Naive thymus-derived CD8-positive, alpha-beta T cell (primary cell): ENCODE data around the gene NFASC. TPM values are rescaled to one million over a fixed set of nuclear protein-coding genes. Genes with fewer than 3 reads are reported as not detected.

Experiments
- ATAC-seq, 2 donors: fragments of 150-1000 bp; cut with Tn5 transposase in 1 of 2; sonication (Bioruptor Pico), chemical (Tn5 transposase) in 1 of 2; 1 replicate in 1 of 2; 2 replicates in 1 of 2; pipeline ENCODE4 v1.10.0; 2021; ENCODE audit warnings: mild to moderate bottlenecking in 2 of 2, moderate library complexity in 2 of 2
- POLR2A ChIA-PET: fragments of 350-600 bp; sonication (Branson Sonifier 250); formaldehyde crosslinking; loops from one replicate; lab custom pipeline; 2021; ENCODE audit warnings: antibody characterized with exemption; lab: Charles Lee
- DNase-seq, 10 donors: peaks; one replicate each; pipeline versions ENCODE4 v3.0.0 to v3.0.0-alpha.2; 2020 to 2022
- H3K27ac Mint-ChIP-seq, 10 donors: one replicate each; pipeline ENCODE4 v1.8.0; 2020 to 2022; ENCODE audit warnings: mild to moderate bottlenecking in 10 of 10, mixed read lengths in 10 of 10, moderate library complexity in 4 of 10, inconsistent platforms in 1 of 10
- H3K27me3 Mint-ChIP-seq, 5 donors: one replicate each; pipeline ENCODE4 v1.8.0; 2021 to 2022; ENCODE audit warnings: mixed read lengths in 5 of 5
- H3K36me3 Mint-ChIP-seq, 3 donors: one replicate each; pipeline ENCODE4 v1.8.0; 2020 to 2022; ENCODE audit warnings: mixed read lengths in 3 of 3, mild to moderate bottlenecking in 2 of 3, inconsistent platforms in 1 of 3
- H3K4me1 Mint-ChIP-seq, 4 donors: one replicate each; pipeline ENCODE4 v1.8.0; 2021 to 2022; ENCODE audit warnings: mixed read lengths in 4 of 4
- H3K4me3 Mint-ChIP-seq, 10 donors: one replicate each; pipeline ENCODE4 v1.8.0; 2020 to 2022; ENCODE audit warnings: mild to moderate bottlenecking in 10 of 10, mixed read lengths in 10 of 10, moderate library complexity in 6 of 10, inconsistent platforms in 1 of 10
- H3K9me3 Mint-ChIP-seq, 9 donors: one replicate each; pipeline ENCODE4 v1.8.0; 2020 to 2022; ENCODE audit warnings: mixed read lengths in 9 of 9, mild to moderate bottlenecking in 3 of 9, inconsistent platforms in 1 of 9, moderate library complexity in 1 of 9
- polyA plus RNA-seq, 3 donors: library from polyadenylated mRNA; unstranded; fragments of 300-500 nt; fragmentation: Illumina TruSeq; gene quantifications; one replicate each; pipeline ENCODE4 v1.2.3, GENCODE V29; 2021
- total RNA-seq, 8 experiments: library from RNA in 2 of 8; stranded (reverse) in 2 of 8; gene quantifications; one replicate each; pipeline ENCODE4 v1.2.3 and lab custom pipeline; 2021 to 2026

NFASC gene
- total and polyA plus RNA-seq, 5 experiments from 2014 or later = not detected

DNA sequence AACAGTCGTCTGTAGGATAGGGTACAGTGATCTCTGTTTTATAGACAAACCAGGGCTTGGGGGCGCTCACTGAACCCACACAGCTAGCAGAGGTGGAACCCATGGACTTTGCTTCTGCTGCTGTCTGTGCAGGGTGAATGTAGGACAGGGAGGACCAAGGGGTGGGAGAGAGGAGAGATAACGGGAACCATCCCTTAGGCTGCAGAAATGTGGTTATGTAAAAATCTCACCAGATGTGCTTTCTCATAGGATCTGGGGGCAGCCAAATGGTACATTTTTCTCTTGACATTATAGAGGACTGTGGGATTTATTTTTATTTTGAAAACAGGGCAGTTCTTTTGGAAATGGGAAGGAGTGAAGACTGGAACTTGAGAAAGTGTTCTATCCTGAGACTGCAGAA, 8.7 kb downstream of the NFASC start:
- Mint-ChIP-seq H3K36me3 (no peaks in the 10 kb centered on the region), H3K9me3 (no peaks in the 10 kb centered on the region), H3K4me3 (no peak overlapping the region), H3K27me3 (peaks cover 3 to 29% (median 3%) of the 10 kb centered on the region in 5 donors), H3K4me1 (no peaks in the 10 kb centered on the region), H3K27ac (no peak overlapping the region)
- POLR2A ChIA-PET = no interaction called here
- DNase-seq (no peak), ATAC-seq (no peak)

DNA sequence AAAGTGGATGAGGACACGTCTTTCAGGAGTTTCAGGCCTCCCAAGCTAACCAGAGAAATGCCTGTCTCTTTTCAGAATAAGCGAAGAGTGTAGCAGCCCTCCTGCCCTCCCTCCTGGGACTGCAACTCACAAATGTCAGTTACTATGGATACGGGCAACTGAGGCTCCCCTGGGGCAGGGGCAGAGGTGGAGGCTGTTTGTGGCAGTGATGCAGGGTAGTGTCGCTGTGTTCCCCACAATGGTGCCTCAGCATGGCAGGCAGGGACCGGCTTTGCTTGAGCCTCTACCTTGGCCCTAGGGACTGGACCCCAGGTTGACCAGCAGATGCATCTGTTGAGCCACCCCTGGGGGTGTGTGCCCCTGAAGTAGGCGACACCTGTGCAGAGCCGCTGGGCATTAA, 10.2 kb downstream of the NFASC start:
- Mint-ChIP-seq H3K36me3 (no peaks in the 10 kb centered on the region), H3K4me3 (no peak overlapping the region), H3K27me3 (peaks cover 3 to 36% (median 7%) of the 10 kb centered on the region in 5 donors), H3K9me3 (no peaks in the 10 kb centered on the region), H3K4me1 (no peaks in the 10 kb centered on the region), H3K27ac (no peak overlapping the region)
- DNase-seq (no peak), ATAC-seq (no peak)
- POLR2A ChIA-PET = no interaction called here

DNA sequence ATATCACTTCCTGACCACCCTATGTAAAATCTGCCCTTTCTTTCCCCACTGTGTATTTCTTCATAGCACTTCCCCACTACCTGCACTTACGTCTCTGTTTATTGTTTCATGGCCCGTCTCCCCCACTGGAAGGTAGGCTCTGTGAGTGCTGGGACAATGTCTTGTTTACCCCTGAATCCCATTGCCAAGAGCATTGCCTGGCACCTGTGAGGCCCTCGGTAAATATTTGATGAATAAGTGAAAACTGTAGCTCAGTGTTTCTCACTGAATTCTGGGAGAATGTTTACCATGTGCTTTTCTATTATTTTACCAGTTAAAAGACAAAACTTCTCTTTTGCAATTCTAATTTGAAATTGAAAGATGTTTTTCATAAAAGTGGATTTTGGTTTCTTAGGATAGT, 11.8 kb downstream of the NFASC start:
- no peak for DNase-seq
- Mint-ChIP-seq H3K27me3 (peaks cover 0 to 38% (median 8%) of the 10 kb centered on the region in 5 donors), H3K4me3 (no peak overlapping the region), H3K27ac (no peak overlapping the region), H3K9me3 (no peaks in the 10 kb centered on the region), H3K36me3 (no peaks in the 10 kb centered on the region), H3K4me1 (no peaks in the 10 kb centered on the region)
- no peak for ATAC-seq
- POLR2A ChIA-PET = no interaction called here

DNA sequence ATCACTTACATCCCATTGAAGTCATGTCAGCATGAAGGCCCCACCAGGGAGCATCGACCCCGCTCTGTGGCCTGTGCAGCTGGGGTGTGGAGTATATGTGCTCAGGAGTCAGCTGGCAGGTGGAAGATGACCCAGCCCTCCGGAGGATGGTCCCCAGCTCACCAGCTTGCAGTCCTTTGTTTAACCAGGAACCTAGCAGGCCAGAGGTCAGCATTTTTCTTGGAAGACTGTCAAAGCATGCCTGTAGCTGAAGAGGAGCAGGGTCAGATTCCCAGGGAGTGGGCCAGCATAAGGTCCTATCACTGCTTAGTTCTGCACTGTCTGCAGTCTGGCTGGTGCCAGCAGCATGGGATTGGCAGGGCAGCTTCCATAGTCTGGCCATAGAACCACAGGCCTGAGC, 12.7 kb downstream of the NFASC start:
- DNase-seq = no peak
- Mint-ChIP-seq H3K4me1 (no peaks in the 10 kb centered on the region), H3K9me3 (no peaks in the 10 kb centered on the region), H3K4me3 (no peak overlapping the region), H3K36me3 (no peaks in the 10 kb centered on the region), H3K27me3 (peaks cover 2 to 38% (median 11%) of the 10 kb centered on the region in 5 donors), H3K27ac (no peak overlapping the region)
- POLR2A ChIA-PET = no interaction called here
- no peak for ATAC-seq

DNA sequence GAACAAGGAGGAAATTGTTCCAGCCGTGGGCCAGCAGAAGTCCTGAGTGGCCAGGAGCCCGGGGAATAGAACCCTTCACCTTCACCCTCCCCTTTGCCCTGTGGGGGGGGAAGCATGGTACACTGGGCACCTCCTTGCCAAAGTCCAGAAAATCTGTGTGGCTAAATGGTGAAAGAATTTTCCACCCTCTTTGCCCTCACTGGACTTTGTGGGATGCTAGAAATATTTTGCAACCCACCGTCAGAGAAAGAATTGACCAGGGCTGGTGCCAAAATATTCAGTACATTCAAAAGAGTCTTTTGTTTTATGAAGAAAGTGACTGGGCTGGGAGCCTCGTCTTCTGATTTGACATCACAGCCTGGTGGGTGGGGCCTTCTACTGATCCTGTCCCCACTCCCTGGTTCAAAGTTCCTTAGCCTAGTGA, 14.6 kb downstream of the NFASC start:
- POLR2A ChIA-PET = no interaction called here
- H3K4me1 Mint-ChIP-seq = peaks cover 0 to 3% (median 0%) of the 10 kb centered on the region in 4 donors
- DNase-seq (no peak), ATAC-seq (no peak)
- no peaks in the 10 kb centered on the region for H3K9me3 Mint-ChIP-seq
- H3K27ac Mint-ChIP-seq = no peak overlapping the region
- no peak overlapping the region for H3K4me3 Mint-ChIP-seq
- peaks cover 2 to 25% (median 10%) of the 10 kb centered on the region in 5 donors for H3K27me3 Mint-ChIP-seq
- H3K36me3 Mint-ChIP-seq = no peaks in the 10 kb centered on the region

DNA sequence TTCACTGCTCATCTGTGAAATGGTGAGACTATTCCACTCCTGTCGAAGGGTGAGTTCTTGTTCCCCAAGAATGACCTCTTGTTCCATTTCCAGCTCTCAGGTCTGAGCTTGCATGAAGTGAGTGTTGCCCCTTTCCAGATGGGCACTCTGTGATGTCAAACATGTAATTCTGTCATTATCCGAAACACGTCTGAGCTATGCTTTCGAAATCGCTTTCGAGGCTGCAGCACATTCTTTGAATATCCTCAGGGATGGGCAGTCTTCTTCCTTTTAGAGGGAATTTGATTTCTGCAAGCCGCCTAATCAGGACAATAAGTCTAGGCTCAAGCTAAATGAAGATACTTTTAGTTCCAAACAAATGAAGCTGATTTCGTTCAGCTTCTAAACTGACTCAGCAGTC, 15.1 kb downstream of the NFASC start:
- Mint-ChIP-seq H3K27ac (no peak overlapping the region), H3K27me3 (peaks cover 2 to 26% (median 10%) of the 10 kb centered on the region in 5 donors), H3K4me1 (peaks cover 0 to 3% (median 0%) of the 10 kb centered on the region in 4 donors), H3K9me3 (no peaks in the 10 kb centered on the region), H3K36me3 (no peaks in the 10 kb centered on the region), H3K4me3 (no peak overlapping the region)
- POLR2A ChIA-PET = no interaction called here
- no peak for ATAC-seq
- no peak for DNase-seq

DNA sequence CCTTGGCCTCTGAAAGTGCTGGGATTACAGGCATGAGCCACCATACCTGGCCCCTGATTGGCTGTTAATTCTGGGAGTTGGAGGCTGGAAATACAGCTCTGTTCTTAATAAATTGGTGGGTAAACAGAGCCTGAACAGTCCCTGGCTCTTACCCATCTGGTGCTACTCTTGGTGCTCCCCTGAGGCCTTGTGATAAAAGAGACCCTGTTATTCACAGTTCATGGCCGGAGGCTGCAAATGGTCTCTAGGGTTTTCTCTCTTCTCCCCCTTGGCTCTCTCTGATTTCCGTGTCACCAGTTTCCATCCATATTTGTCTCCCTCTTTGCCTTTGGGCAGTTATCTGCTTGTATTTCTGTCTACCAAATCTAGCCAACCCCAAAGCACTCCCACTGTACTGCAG, 17.2 kb downstream of the NFASC start:
- H3K4me1 Mint-ChIP-seq = peaks cover 0 to 3% (median 0%) of the 10 kb centered on the region in 4 donors
- POLR2A ChIA-PET = no interaction called here
- peaks cover 2 to 38% (median 15%) of the 10 kb centered on the region in 5 donors for H3K27me3 Mint-ChIP-seq
- no peaks in the 10 kb centered on the region for H3K36me3 Mint-ChIP-seq
- no peak overlapping the region for H3K27ac Mint-ChIP-seq
- no peak for ATAC-seq
- DNase-seq = no peak
- H3K4me3 Mint-ChIP-seq = no peak overlapping the region
- no peaks in the 10 kb centered on the region for H3K9me3 Mint-ChIP-seq

DNA sequence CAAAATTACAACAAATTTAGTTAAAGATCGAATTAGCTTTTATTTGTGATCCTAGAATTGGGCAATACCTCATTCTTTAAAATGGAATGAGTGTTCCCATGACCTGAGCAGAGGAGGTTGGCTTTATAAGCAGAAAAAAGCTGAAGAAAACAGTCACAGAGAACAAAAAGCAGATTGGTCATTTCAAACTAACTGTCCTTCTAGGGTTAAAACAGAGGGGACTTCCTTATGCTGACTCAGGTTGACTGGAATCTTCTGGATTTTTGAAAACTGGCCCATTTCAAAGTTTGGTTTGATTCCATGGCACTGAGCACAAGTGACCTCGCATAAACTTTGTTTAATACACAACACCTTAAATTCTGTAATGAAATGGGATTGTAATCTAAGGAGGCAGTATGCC, 17.6 kb downstream of the NFASC start:
- Mint-ChIP-seq H3K4me1 (peaks cover 0 to 3% (median 0%) of the 10 kb centered on the region in 4 donors), H3K4me3 (no peak overlapping the region), H3K36me3 (no peaks in the 10 kb centered on the region), H3K9me3 (no peaks in the 10 kb centered on the region), H3K27ac (no peak overlapping the region), H3K27me3 (peaks cover 2 to 43% (median 19%) of the 10 kb centered on the region in 5 donors)
- no peak for ATAC-seq
- POLR2A ChIA-PET = no interaction called here
- DNase-seq = no peak

DNA sequence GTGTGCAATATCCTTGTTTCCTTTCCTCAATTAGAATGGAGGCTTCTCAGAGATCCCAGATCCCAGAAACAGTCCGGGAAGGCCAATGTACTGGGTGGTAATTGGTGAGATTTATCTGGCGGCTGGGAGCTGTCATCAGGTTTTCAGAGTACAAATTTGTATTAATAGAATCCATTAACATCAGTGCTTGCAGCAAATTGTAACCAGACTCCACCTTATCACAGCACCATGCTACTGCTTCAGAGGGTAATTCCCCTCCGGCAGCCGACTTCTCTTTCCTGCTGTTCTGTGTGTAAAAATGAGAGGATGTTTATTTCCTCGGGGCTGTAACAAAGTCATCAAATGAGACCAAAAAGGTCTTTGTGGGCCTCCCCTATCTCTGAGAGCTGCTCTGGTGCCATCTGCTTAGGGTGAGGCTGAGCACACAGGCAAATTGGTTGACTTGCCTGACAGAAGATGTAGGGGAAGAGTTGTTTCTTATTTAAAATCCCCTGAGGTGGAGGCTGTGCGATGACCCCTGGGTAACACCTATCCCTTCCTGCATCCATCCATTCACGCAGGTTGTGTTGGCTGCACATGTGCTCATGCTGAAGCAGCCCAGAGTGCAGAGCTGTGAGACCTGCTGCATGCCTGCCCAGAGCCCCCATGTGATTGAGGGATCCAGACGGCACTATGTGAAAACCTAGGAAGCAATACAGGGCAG, 19.2 kb downstream of the NFASC start:
- Mint-ChIP-seq H3K27me3 (peaks cover 2 to 44% (median 21%) of the 10 kb centered on the region in 5 donors), H3K36me3 (no peaks in the 10 kb centered on the region), H3K27ac (no peak overlapping the region), H3K4me1 (peaks cover 0 to 3% (median 0%) of the 10 kb centered on the region in 4 donors), H3K4me3 (no peak overlapping the region), H3K9me3 (no peaks in the 10 kb centered on the region)
- no peak for DNase-seq
- POLR2A ChIA-PET = no interaction called here
- ATAC-seq = no peak

DNA sequence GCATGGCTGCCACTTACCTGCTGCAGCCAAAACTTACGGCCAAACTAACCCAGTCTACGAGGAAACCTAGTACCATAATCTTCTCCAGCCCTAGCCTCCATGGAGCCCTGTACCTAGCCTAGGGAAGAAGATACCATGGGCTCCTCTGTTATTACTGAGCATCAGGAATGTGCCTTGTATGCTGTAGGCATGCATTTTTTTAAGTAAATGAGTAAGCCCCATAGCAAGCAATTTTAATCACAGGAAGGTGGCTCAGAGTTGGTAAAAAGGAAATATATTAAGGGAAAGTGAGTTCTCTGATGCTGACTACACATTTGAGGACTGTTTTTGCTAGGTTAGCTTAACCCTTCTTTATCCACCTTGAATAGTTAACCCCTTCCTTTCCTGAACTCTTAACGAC, 21.2 kb downstream of the NFASC start:
- no peak for ATAC-seq
- Mint-ChIP-seq H3K4me3 (no peak overlapping the region), H3K4me1 (peaks cover 0 to 3% (median under 1%) of the 10 kb centered on the region in 4 donors), H3K27ac (no peak overlapping the region), H3K27me3 (peaks cover 8 to 62% (median 34%) of the 10 kb centered on the region in 5 donors), H3K36me3 (no peaks in the 10 kb centered on the region), H3K9me3 (no peaks in the 10 kb centered on the region)
- POLR2A ChIA-PET = no interaction called here
- DNase-seq = no peak

DNA sequence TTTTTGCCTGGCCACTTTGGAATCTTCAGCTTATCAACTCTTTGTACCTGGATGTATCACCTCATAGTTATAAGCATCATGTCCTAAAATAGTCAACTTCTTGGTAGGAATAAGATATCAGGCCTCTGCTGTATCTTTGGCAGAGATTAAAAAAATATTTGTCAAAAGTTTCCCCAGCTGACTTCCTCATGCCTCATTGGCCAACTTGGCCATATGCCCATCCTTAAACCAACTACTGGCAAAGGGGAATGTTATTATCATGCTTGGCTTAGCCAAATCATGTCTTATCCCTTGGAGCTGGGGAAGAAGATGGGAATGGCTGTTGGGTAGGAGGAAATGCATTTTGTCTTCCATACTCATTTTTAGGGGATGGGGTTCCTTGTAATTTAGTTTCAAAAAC, 23.4 kb downstream of the NFASC start:
- H3K27me3 Mint-ChIP-seq = peaks cover 9 to 64% (median 37%) of the 10 kb centered on the region in 5 donors
- POLR2A ChIA-PET = no interaction called here
- H3K27ac Mint-ChIP-seq = no peak overlapping the region
- DNase-seq (no peak), ATAC-seq (no peak)
- no peak overlapping the region for H3K4me3 Mint-ChIP-seq
- peaks cover 0 to 3% (median under 1%) of the 10 kb centered on the region in 4 donors for H3K4me1 Mint-ChIP-seq
- no peaks in the 10 kb centered on the region for H3K9me3 Mint-ChIP-seq
- H3K36me3 Mint-ChIP-seq = no peaks in the 10 kb centered on the region

DNA sequence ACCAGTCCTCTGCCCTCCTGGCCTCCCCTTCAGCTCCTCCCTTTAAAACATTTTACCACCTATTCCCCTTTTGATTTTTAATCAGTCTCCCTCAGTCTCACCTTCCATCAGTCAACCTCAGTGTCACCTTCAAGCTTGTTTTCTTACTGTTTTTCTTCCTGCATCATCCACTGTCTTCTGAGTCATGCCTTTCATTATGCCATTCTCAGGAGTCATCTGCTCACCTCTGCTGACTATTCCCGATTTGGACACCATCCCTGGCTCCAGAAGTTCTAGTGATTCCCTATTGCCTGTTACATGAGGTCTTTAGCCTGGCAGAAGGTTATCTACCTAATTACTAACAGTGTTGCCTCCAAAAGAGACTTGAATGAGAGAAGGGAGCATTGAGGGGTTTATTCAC, 23.9 kb downstream of the NFASC start:
- H3K27ac Mint-ChIP-seq = no peak overlapping the region
- H3K36me3 Mint-ChIP-seq = no peaks in the 10 kb centered on the region
- no peak overlapping the region for H3K4me3 Mint-ChIP-seq
- no peak for DNase-seq
- peaks cover 11 to 64% (median 39%) of the 10 kb centered on the region in 5 donors for H3K27me3 Mint-ChIP-seq
- no peak for ATAC-seq
- POLR2A ChIA-PET = no interaction called here
- no peaks in the 10 kb centered on the region for H3K9me3 Mint-ChIP-seq
- peaks cover 0 to 3% (median under 1%) of the 10 kb centered on the region in 4 donors for H3K4me1 Mint-ChIP-seq

DNA sequence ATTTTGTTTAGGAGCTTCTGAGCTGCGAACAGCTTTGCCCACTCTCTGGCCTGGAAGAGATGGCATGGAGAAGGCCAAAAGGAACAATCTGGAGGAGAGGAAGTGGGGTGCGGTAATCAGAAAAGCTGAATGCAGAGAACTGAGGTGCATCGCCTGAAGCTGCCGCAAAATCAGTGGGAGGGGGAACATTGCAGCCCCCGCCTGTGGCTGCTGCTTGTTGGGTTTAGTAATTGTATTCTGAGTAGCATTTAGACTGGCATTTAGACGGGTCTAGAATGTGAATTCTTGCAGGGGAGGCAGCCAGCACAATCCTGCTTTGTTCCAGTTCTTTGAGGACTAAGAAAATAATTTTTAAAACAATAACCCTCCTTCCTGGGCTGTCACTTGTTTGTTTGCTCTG, 25.4 kb downstream of the NFASC start:
- Mint-ChIP-seq H3K4me3 (peak overlapping the region in 1 of 10 donors; percentile 7), H3K27ac (no peak overlapping the region), H3K36me3 (no peaks in the 10 kb centered on the region), H3K9me3 (no peaks in the 10 kb centered on the region), H3K4me1 (peaks cover 0 to 2% (median 0%) of the 10 kb centered on the region in 4 donors), H3K27me3 (peaks cover 16 to 71% (median 49%) of the 10 kb centered on the region in 5 donors)
- POLR2A ChIA-PET = no interaction called here
- ATAC-seq (no peak), DNase-seq (no peak)
